RWPE1 (cell line): ENCODE results near the gene OR8B12.

Source experiments
- CTCF ChIA-PET: fragments of 350-600 bp; sonication (Branson Sonifier 250); formaldehyde crosslinking; extraction: SDS; loops from one replicate; lab custom pipeline; 2021; lab: Yijun Ruan, JAX
- POLR2A ChIA-PET: fragments of 400-600 bp; formaldehyde crosslinking; extraction: SDS; loops from one replicate; lab custom pipeline; 2020; ENCODE audit warnings: antibody characterized with exemption; ENCODE audit not compliant: low non-redundant PET; lab: Yijun Ruan, JAX
- DNase-seq: peaks from one replicate; pipeline ENCODE4 v3.0.0; 2012; ENCODE audit warnings: low spot score
- H3K27ac ChIP-seq: fragments of 450-650 bp; 2 replicates; pipeline ENCODE4 v1.5.1; 2017
- CTCF ChIP-seq: fragments of 450-650 bp; conservative IDR thresholded peaks from 2 replicates; pipeline ENCODE4 v1.5.1; 2017; ENCODE audit warnings: low read depth, mild to moderate bottlenecking

The OR8B12 gene

GRCh38 chr11:124543554-124543953 is at the start of gene OR8B12:
OR8B12 (minus strand) TSS chr11:124543654; CDS start chr11:124543654, 0 bp downstream.
- ChIA-PET POLR2A (no interaction called here), CTCF (no interaction called here)
- TF ChIP-seq CTCF: no peak
- no peak within 1 kb of the TSS for H3K27ac ChIP-seq
- no peak for DNase-seq

GRCh38 chr11:124592627-124593026 is 49.2 kb upstream of the OR8B12 start:
- DNase-seq: no peak
- ChIA-PET POLR2A (no interaction called here), CTCF (no interaction called here)
- H3K27ac ChIP-seq: no peak overlapping the region
- TF ChIP-seq CTCF: no peak

GRCh38 chr11:124591430-124591829 is 48.0 kb upstream of the OR8B12 start:
- ChIA-PET POLR2A (no interaction called here), CTCF (no interaction called here)
- no peak for DNase-seq
- no peak overlapping the region for H3K27ac ChIP-seq
- no peak for TF ChIP-seq CTCF

- TF ChIP-seq CTCF: peak; percentile 56
- peak; percentile 34 for DNase-seq
- POLR2A ChIA-PET: no interaction called here
- CTCF ChIA-PET: interaction anchor here (0.5 to 1.2 kb wide), 7 partner anchors 8 to 1402 kb away, joined by 3 to 4 read pairs (median 3); partner anchors contain the start of gene PANX3
- H3K27ac ChIP-seq: no peak overlapping the region
These were observed 42.9 kb upstream of the OR8B12 start for GRCh38 chr11:124586238-124586860.

- ChIA-PET POLR2A (no interaction called here), CTCF (interaction anchor here (0.6 to 1.2 kb wide), 3 partner anchors 26 to 343 kb away, joined by 3 to 4 read pairs (median 3); partner anchors contain the start of gene PANX3)
- DNase-seq: no peak
- no peak for TF ChIP-seq CTCF
- no peak overlapping the region for H3K27ac ChIP-seq
These were observed 41.4 kb upstream of the OR8B12 start for GRCh38 chr11:124584681-124585372.

- no peak for DNase-seq
- TF ChIP-seq CTCF: no peak
- ChIA-PET CTCF (interaction anchor here (0.6 kb wide), 1 partner anchor 18 kb away, joined by 5 read pairs; no protein-coding TSS in a partner anchor), POLR2A (no interaction called here)
- H3K27ac ChIP-seq: no peak overlapping the region
These were observed 40.3 kb upstream of the OR8B12 start for GRCh38 chr11:124583781-124584180.
